SK-N-SH (cell line): ENCODE data around the gene SMC1B. TPM values are rescaled to one million over a fixed set of nuclear protein-coding genes. Genes with fewer than 3 reads are reported as not detected.

Source experiments
- CTCF ChIA-PET: fragments of 300-600, 350-600 bp; formaldehyde crosslinking; extraction: SDS; loops from one replicate; lab custom pipeline; 2021; lab: Yijun Ruan, JAX
- POLR2A ChIA-PET: fragments of 350-600 bp; sonication (Branson Sonifier 250); formaldehyde crosslinking; extraction: SDS; loops from one replicate; lab custom pipeline; 2020; ENCODE audit warnings: antibody characterized with exemption, inconsistent platforms; lab: Yijun Ruan, JAX
- DNase-seq: peaks from one replicate; pipeline ENCODE4 v3.0.0; 2012
- H2AFZ ChIP-seq: fragments of 200-600 bp; sonication (generic); 2 replicates; pipeline ENCODE4 v1.8.1; 2016; ENCODE audit warnings: antibody characterized with exemption, mild to moderate bottlenecking, low read depth
- H3F3A ChIP-seq: fragments of 200-600 bp; sonication (generic); replicated peaks from 2 replicates; pipeline ENCODE3; 2016; ENCODE audit warnings: antibody characterized with exemption, mild to moderate bottlenecking; ENCODE audit not compliant: insufficient read depth
- H3K27ac ChIP-seq, 2 experiments: fragments of 200-500 bp in 1 of 2; fragments of 200-600 bp in 1 of 2; sonication (Bioruptor generic) in 1 of 2; sonication (generic), shearing (Covaris generic) in 1 of 2; 2 replicates each; pipeline versions ENCODE4 v1.5.1 to v1.6.1; 2014 to 2016; ENCODE audit warnings: low read depth in 2 of 2, inconsistent platforms in 1 of 2, low read length in 1 of 2, mild to moderate bottlenecking in 1 of 2, mixed read lengths in 1 of 2
- H3K27me3 ChIP-seq: fragments of 200-600 bp; sonication (generic), shearing (Covaris generic); 2 replicates; pipeline ENCODE4 v1.6.1; 2016; ENCODE audit warnings: mixed run types; ENCODE audit not compliant: insufficient read depth
- H3K36me3 ChIP-seq, 2 experiments: fragments of 200-500 bp in 1 of 2; fragments of 200-600 bp in 1 of 2; sonication (Bioruptor generic) in 1 of 2; sonication (generic) in 1 of 2; replicated peaks in 1 of 2; 2 replicates each; pipeline versions ENCODE3 to v1.5.1; 2014 to 2016; ENCODE audit warnings: low read length in 1 of 2, mild to moderate bottlenecking in 1 of 2; ENCODE audit not compliant: insufficient read depth in 2 of 2, control insufficient read depth in 1 of 2
- H3K4me1 ChIP-seq, 2 experiments: fragments of 200-500 bp in 1 of 2; fragments of 200-600 bp in 1 of 2; sonication (Bioruptor generic) in 1 of 2; sonication (generic), shearing (Covaris generic) in 1 of 2; 2 replicates each; pipeline versions ENCODE4 v1.5.1 to v1.6.1; 2014 to 2016; ENCODE audit warnings: low read depth in 1 of 2, low read length in 1 of 2, mixed run types in 1 of 2; ENCODE audit not compliant: insufficient read depth in 2 of 2, control insufficient read depth in 1 of 2
- H3K4me2 ChIP-seq: fragments of 200-600 bp; sonication (generic), shearing (Covaris generic); 2 replicates; pipeline ENCODE4 v1.6.1; 2017; ENCODE audit warnings: mixed run types
- H3K4me3 ChIP-seq, 2 experiments: fragments of 200-500 bp in 1 of 2; fragments of 200-600 bp in 1 of 2; sonication (Bioruptor generic) in 1 of 2; sonication (generic), shearing (Covaris generic) in 1 of 2; 2 replicates each; pipeline versions ENCODE4 v1.5.1 to v1.8.1; 2014 to 2016; ENCODE audit warnings: low read depth in 2 of 2, inconsistent platforms in 1 of 2, low read length in 1 of 2, mild to moderate bottlenecking in 1 of 2, mixed read lengths in 1 of 2, moderate library complexity in 1 of 2
- H3K79me2 ChIP-seq: fragments of 200-600 bp; sonication (generic); 2 replicates; pipeline ENCODE4 v1.8.1; 2017; ENCODE audit warnings: mild to moderate bottlenecking; ENCODE audit not compliant: insufficient read depth
- H3K9ac ChIP-seq: fragments of 200-600 bp; sonication (generic); 2 replicates; pipeline ENCODE4 v1.6.1; 2017; ENCODE audit warnings: mixed run types
- H3K9me2 ChIP-seq: fragments of 200-600 bp; sonication (generic); 2 replicates; pipeline ENCODE4 v1.6.1; 2017; ENCODE audit warnings: mixed run types
- H3K9me3 ChIP-seq: fragments of 200-600 bp; sonication (generic); 2 replicates; pipeline ENCODE4 v1.6.1; 2017; ENCODE audit warnings: mixed run types, mild to moderate bottlenecking, moderate library complexity
- H4K20me1 ChIP-seq: fragments of 200-600 bp; sonication (generic); 2 replicates; pipeline ENCODE4 v1.6.1; 2017; ENCODE audit warnings: mild to moderate bottlenecking, mixed run types; ENCODE audit not compliant: insufficient read depth
- CTCF ChIP-seq: fragments of 200-600 bp; sonication (generic); IDR thresholded peaks from 2 replicates; pipeline ENCODE4 v1.6.1; 2017; ENCODE audit warnings: antibody characterized with exemption, mild to moderate bottlenecking, moderate library complexity
- ELF1 ChIP-seq: IDR thresholded peaks from 2 replicates; pipeline ENCODE4 v1.4.0; 2012
- EP300 ChIP-seq, 2 experiments: IDR thresholded peaks; 2 replicates each; pipeline versions ENCODE4 v1.4.0 to v1.6.1; 2012; ENCODE audit warnings: borderline replicate concordance in 1 of 2, low read depth in 1 of 2, low read length in 1 of 2
- FOSL2 ChIP-seq: IDR thresholded peaks from 2 replicates; pipeline ENCODE4 v1.4.0; 2012; ENCODE audit warnings: low read depth, mild to moderate bottlenecking, moderate library complexity, borderline replicate concordance
- GATA2 ChIP-seq: sonication (generic); formaldehyde crosslinking; IDR thresholded peaks from 2 replicates; pipeline ENCODE4 v1.5.0; 2020; ENCODE audit warnings: mild to moderate bottlenecking, missing genetic modification reagents
- JUND ChIP-seq: IDR thresholded peaks from 2 replicates; pipeline ENCODE4 v1.4.0; 2012
- MAX ChIP-seq: IDR thresholded peaks from 2 replicates; pipeline ENCODE4 v1.4.0; 2012; ENCODE audit warnings: low read depth
- MXI1 ChIP-seq: IDR thresholded peaks from 2 replicates; pipeline ENCODE4 v1.6.1; 2012; ENCODE audit warnings: mild to moderate bottlenecking, low read depth, low read length, improper control_type of control experiment
- NRF1 ChIP-seq: IDR thresholded peaks from 2 replicates; pipeline ENCODE4 v1.6.1; 2012; ENCODE audit warnings: low read depth, mild to moderate bottlenecking, low read length
- PBX3 ChIP-seq: IDR thresholded peaks from 2 replicates; pipeline ENCODE4; 2012
- RCOR1 ChIP-seq: fragments of 150-350 bp; IDR thresholded peaks from 2 replicates; pipeline ENCODE4 v1.6.1; 2017; ENCODE audit warnings: antibody characterized with exemption, low read length
- RFX5 ChIP-seq: IDR thresholded peaks from 2 replicates; pipeline ENCODE4 v1.6.1; 2012; ENCODE audit warnings: mild to moderate bottlenecking, improper control_type of control experiment, low read length
- RXRA ChIP-seq: IDR thresholded peaks from 2 replicates; pipeline ENCODE4 v1.4.0; 2012; ENCODE audit warnings: low read depth, mild to moderate bottlenecking, borderline replicate concordance
- SIN3A ChIP-seq: IDR thresholded peaks from 2 replicates; pipeline ENCODE4 v1.6.1; 2012; ENCODE audit warnings: low read depth, mild to moderate bottlenecking, low read length, moderate library complexity, borderline replicate concordance
- TAF1 ChIP-seq: IDR thresholded peaks from 2 replicates; pipeline ENCODE4 v1.6.1; 2012; ENCODE audit warnings: low read depth, mild to moderate bottlenecking, low read length, moderate library complexity, borderline replicate concordance
- USF2 ChIP-seq: fragments of 150-350 bp; IDR thresholded peaks from 2 replicates; pipeline ENCODE4 v1.6.1; 2017; ENCODE audit warnings: antibody characterized with exemption, low read length, low read depth, borderline replicate concordance
- ZBTB33 ChIP-seq: IDR thresholded peaks from 2 replicates; pipeline ENCODE4 v1.4.0; 2012; ENCODE audit warnings: low read depth, borderline replicate concordance
- WGBS: methylation state at CpG from one replicate; pipeline ENCODE4 v1.1.6; 2017; ENCODE audit warnings: low lambda C conversion rate; 5-methylcytosine and 5-hydroxymethylcytosine counted together
- polyA plus RNA-seq, 3 experiments: library from polyadenylated mRNA; depleted of rRNA; stranded (reverse); fragments of >200 nt; gene quantifications; 2 replicates each; pipeline ENCODE4 v1.2.3, GENCODE V29; 2012
- TF ChIP-seq, protein P1 (sequence below): IDR thresholded peaks from 2 replicates; pipeline ENCODE4 v1.6.1; 2012; ENCODE audit warnings: mild to moderate bottlenecking, low read depth, low read length, moderate library complexity

Gene SMC1B
- polyA plus RNA-seq, 1 of the 3 experiments (the other 2 are of a cell fraction) = not detected

GRCh38 chr22:45425101-45425500 lies 11.7 kb upstream of the SMC1B start:
- CTCF ChIA-PET = interaction anchor here (1.3 kb wide), 1 partner anchor 155 kb away, joined by 4 read pairs; no protein-coding TSS in a partner anchor
- Histone ChIP-seq H3K27me3 (peaks cover 5% of the 10 kb centered on the region; the same call in 1 of the 2 replicates), H3K4me2 (no peak overlapping the region), H3K9me2 (no peaks in the 10 kb centered on the region), H3K9me3 (no peaks in the 10 kb centered on the region), H3K4me1 (no peaks in the 10 kb centered on the region), H3F3A (no peaks in the 10 kb centered on the region), H3K27ac (no peak overlapping the region), H3K36me3 (no peaks in the 10 kb centered on the region), H3K9ac (no peak overlapping the region), H2AFZ (no peak overlapping the region), H3K4me3 (no peak overlapping the region), H4K20me1 (no peaks in the 10 kb centered on the region), H3K79me2 (no peaks in the 10 kb centered on the region)
- TF ChIP-seq PBX3 = no peak
- no peak for TF ChIP-seq NRF1
- TF ChIP-seq GATA2 (CRISPR knock-in tag) = no peak
- TF ChIP-seq JUND = no peak
- TF ChIP-seq EP300 (IDR thresholded peaks at IDR 0.05; ENCODE audit: borderline replicate concordance in 1 of 2, low read depth in 1 of 2, low read length in 1 of 2) = no peak
- TF ChIP-seq RXRA = no peak
- no peak for TF ChIP-seq RFX5
- TF ChIP-seq MAX = no peak
- no peak for TF ChIP-seq USF2
- no peak for TF ChIP-seq TAF1
- no peak for TF ChIP-seq ZBTB33
- no peak for TF ChIP-seq MXI1
- TF ChIP-seq ELF1 = no peak
- TF ChIP-seq SIN3A = no peak
- TF ChIP-seq FOSL2 = no peak
- no peak for TF ChIP-seq CTCF
- TF ChIP-seq, protein P1, sequence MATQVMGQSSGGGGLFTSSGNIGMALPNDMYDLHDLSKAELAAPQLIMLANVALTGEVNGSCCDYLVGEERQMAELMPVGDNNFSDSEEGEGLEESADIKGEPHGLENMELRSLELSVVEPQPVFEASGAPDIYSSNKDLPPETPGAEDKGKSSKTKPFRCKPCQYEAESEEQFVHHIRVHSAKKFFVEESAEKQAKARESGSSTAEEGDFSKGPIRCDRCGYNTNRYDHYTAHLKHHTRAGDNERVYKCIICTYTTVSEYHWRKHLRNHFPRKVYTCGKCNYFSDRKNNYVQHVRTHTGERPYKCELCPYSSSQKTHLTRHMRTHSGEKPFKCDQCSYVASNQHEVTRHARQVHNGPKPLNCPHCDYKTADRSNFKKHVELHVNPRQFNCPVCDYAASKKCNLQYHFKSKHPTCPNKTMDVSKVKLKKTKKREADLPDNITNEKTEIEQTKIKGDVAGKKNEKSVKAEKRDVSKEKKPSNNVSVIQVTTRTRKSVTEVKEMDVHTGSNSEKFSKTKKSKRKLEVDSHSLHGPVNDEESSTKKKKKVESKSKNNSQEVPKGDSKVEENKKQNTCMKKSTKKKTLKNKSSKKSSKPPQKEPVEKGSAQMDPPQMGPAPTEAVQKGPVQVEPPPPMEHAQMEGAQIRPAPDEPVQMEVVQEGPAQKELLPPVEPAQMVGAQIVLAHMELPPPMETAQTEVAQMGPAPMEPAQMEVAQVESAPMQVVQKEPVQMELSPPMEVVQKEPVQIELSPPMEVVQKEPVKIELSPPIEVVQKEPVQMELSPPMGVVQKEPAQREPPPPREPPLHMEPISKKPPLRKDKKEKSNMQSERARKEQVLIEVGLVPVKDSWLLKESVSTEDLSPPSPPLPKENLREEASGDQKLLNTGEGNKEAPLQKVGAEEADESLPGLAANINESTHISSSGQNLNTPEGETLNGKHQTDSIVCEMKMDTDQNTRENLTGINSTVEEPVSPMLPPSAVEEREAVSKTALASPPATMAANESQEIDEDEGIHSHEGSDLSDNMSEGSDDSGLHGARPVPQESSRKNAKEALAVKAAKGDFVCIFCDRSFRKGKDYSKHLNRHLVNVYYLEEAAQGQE = no peak
- no peak for TF ChIP-seq RCOR1
- no peak for DNase-seq
- POLR2A ChIA-PET = no interaction called here
- 53% methylated on average over 4 of the region's 5 CpGs for WGBS
